ENCODE results near the gene DIMT1.

GRCh38 chr5:62385131-62385530 lies 18.6 kb downstream of the DIMT1 start:
- no peak for TF ChIP-seq EZH2 (IDR thresholded peaks at IDR 0.05; ENCODE audit: borderline replicate concordance, low read length)
- TF ChIP-seq, protein P1, sequence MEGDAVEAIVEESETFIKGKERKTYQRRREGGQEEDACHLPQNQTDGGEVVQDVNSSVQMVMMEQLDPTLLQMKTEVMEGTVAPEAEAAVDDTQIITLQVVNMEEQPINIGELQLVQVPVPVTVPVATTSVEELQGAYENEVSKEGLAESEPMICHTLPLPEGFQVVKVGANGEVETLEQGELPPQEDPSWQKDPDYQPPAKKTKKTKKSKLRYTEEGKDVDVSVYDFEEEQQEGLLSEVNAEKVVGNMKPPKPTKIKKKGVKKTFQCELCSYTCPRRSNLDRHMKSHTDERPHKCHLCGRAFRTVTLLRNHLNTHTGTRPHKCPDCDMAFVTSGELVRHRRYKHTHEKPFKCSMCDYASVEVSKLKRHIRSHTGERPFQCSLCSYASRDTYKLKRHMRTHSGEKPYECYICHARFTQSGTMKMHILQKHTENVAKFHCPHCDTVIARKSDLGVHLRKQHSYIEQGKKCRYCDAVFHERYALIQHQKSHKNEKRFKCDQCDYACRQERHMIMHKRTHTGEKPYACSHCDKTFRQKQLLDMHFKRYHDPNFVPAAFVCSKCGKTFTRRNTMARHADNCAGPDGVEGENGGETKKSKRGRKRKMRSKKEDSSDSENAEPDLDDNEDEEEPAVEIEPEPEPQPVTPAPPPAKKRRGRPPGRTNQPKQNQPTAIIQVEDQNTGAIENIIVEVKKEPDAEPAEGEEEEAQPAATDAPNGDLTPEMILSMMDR (IDR thresholded peaks at IDR 0.05; ENCODE audit: low read length): no peak

Data from OCI-LY1 (cell line).